DMS79 treated with DMSO at 0.1 percent for 48 hours (cell line): ENCODE results near the gene SLC46A1.
"Not testable (repeated sequence)": the region's sequence is repeated elsewhere in the genome, so short reads cannot be mapped to it uniquely, and the experiment has no call there.

Experiments used
- DNase-seq: peaks from one replicate; lab custom pipeline; 2025; lab: John Stamatoyannopoulos, UW

Gene SLC46A1

DNA sequence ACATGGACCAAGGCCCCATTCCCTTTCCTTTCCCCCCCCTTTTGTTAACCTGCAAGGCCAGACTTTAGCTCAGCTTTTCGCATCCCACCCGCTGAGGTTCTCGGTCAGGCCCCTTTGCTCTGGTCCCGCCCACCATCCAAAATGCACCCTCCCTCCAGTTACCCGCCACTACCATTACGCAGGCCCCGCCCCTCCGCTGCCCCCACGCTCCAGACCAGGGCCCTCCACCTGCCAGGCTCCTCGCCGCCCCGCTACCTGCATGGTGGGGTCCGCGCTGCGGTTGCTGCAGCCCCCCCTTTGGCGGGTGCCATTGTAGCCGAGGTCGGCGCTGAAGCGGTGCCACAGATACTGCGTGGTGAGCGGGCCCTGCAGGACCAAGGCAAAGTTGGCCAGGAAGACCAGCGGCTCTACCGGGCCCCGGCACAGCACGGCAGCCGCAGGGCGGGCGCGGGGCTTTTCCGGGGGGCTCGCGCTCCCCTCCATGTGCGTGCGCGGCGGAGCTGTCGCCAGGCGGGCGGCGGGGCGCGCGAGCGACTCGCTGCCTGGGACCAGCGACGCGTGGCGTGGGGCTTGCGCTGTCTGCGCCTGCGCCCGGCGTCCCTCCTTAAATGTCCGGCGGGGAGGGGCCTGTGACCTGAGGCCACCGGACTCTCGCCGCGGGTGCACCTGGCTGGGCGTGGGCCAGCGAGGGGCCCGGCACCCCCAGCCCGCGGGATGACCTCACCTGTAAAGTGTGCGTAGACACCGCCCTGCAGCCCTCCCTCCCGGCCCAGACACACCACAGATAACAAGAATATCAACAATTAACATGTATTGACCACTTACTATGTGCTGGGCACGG is at the start of gene SLC46A1:
Gene SLC46A1, minus strand, starts transcription at position 581 of the 841 bp plus-strand sequence. Its CDS starts 98 bp downstream, at position 483.
- peak; percentile 86 for DNase-seq

DNA sequence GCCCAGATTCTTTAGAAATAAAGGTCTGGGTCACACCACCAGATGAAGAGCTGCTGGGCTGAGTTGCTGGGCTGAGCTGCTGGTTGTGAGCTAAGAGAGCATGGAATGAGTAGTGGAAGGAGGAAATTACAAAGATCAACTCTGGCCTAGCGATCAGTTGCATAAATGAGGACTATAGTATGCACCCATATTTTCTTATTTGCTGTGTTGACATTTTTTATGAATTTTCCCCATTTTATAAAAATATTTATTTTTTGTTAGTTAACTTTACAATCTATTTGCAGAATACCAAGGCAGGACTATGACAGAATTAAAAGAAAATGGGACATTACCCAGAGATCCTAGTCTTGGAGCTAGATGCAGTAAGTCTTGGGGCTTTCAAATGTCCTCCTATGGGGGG is 43.8 kb upstream of the SLC46A1 start:
- DNase-seq, result no peak

DNA sequence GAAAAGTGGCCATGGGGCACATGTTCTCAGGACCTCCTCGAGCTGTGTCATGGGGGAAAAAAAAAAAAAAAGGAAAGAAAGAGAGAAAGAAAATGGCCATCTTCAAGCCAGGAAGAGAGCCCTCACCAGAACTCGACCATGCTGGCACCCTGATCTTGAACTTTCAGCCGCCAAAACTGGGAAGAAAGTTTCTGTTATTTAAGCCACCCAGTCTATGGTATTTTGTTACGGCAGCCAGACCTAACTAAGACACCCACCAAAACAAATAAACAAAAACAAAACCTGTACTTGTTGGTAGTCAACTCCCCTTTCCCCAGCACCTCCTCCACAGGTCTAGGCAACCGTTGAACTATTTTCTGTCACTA is 41.4 kb upstream of the SLC46A1 start:
- no peak for DNase-seq

DNA sequence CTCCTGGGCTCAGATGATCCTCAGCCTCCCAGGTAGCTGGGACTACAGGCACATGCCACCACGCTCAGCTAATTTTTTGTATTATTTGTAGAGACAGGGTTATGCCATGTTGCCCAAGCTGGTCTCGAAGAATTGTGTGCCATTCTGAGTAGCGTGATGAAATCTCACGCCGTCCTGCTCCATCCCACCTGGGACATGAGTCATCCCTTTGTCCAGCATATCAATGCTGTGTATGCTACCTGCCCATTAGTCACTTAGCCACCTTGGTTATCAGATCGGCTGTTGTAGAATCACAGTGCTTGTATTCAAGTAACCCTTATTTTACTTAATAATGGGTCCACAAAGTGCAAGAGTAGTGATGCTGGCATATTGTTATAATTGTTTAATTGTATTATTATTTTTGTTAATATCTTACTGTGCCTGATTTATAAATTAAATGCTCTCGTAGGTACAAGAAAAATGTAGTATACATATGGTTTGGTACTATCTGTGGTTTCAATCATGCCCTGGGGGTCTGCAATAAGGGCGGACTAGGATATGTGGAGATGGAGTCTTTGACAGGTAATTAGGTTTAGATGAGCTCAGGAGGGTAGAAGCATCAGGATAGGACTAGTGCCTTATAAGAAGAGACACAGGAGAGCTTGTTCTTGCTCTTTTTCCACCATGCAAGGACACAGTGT is 40.8 kb upstream of the SLC46A1 start:
- DNase-seq, result no peak

DNA sequence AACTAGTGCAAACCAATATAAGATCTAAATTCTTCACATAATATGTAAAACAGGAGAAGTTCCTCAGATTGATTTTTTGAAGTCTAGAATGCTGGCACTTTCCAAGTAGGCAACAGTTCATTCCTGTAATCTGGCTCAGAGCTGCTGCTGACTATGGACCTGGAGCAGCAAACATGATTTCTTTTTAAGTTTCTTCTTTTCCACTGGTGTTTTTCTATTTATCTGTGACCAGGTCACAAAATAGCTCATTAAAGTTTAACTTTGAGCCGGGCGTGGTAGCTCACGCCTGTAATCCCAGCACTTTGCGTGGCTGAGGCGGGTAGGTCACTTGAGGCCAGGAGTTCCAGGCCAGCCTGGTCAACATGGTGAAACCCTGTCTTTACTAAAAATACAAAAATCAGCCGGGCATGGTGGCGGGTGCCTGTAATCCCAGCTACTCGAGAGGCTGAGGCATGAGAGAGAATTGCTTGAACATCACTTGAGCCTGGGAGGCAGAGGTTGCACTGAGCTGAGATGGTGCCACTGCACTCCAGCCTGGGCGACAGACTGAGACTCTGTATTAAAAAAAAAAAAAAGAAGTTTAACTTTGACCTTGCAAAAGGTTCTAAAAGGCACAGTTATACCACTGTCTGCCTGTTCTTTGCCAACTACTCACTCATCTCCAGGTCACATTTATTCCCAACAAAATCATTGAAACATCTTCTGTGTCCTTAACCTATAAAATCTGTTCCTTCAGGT is 38.1 kb upstream of the SLC46A1 start:
- DNase-seq, result no peak

DNA sequence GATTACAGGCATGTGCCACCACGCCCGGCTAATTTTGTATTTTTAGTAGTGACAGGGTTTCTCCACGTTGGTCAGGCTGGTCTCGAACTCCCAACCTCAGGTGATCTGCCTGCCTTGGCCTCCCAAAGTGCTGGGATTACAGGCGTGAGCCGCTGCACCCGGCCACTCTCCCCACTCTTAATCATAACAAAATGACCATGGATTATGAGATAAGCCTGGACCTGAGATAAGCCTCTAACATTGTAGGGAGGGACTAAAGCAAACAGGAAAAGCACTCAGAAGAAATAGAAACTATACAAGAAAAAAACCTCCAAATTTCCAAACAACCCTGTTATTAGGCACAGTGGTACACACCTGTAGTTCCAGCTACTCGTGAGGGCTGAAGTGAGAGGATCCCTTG is 28.3 kb upstream of the SLC46A1 start:
- DNase-seq, result not testable (repeated sequence)

DNA sequence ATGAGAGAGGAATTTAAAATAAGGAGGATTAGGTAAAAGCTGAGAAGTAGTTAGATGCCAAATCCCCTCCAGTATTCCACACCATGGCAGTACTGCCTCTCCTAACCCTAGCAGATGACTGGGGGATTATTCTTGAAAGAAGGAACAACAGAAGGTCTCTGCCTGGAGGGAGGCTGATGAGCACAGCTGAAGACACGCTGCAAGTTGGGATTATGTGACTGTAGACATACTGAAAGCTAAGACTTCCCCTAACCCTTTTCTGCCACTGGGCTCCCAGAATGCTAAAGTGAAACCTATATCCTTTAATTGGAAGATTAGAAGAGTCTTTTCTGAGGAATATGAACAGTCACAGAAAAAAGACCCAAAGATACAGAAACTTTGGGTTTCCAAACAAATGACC is 27.7 kb upstream of the SLC46A1 start:
- DNase-seq, result no peak

DNA sequence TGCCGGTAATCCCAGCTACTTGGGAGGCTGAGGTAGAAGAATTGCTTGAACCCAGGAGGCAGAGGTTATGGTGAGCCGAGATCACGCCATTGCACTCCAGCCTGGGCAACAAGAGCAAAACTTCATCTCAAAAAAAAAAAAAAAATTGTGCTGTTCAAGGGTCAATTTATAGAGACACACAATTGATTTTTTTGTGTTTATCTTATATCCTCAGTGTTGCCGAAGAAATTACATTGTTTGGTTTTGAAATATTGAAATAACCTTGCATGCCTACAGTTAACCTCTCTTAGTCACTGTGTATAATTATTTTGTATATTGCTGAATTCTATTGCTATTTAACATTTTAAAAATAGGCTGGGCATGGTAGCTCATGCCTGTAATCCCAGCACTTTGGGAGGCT is 22.0 kb upstream of the SLC46A1 start:
- not testable (repeated sequence) for DNase-seq

DNA sequence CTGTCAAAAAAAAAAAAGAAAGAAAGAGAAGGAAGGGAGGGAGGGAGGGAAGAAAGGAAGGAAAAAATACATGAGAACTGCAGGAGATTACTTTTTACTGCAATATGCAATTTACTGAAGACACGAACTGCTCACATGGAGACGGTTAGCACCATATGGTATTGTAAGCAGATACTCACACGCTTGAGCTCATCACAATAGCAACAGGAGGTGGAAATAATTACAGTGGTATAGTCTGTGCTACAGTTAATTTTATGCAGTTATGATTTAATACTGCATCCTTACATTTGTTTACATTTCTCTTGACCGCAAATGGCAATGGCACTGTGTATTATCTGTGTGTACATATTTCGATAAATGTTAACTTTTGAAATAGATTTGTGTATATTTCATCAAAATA is 21.4 kb upstream of the SLC46A1 start:
- DNase-seq, result no peak

DNA sequence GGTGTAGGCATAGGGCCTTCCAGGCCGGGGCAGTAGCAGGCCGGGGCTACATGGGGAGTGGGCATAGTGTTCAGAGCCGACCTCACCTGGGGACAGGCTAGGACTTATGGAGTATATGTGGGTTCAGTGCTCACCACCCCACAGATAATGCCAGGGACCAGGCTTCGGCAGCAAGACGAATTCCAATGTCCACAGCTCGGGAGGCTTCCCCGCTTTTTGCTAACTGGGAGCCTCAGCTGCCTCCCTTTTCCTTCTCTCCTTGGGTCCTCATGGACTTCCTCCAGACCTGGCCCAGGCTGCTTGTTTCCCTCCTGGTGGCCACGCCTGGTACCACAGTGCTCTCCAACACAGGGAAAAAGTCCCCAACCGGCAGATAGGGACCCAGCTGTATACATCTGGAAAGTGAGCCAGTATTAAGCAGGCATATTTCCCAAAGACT is 20.1 kb upstream of the SLC46A1 start:
- no peak for DNase-seq

DNA sequence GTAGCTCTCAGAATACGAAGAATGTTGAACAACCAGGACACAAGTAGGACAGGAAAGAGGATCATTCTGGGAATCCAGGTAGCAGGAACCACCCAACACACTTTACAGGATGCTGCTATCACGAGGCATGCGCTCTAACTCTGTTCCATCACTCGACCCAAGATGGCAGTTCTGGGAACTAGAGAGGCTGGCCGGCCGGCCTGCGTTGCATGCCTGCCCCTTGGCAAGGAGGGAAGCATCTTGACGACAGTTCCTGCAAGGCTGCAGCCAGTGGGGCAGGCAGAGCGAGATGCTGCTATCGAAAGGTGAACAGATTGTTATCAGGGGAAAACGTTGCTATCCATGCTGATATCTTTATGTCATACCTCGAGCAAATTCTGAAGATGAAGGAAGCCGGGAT is 19.2 kb upstream of the SLC46A1 start:
- DNase-seq, result no peak

DNA sequence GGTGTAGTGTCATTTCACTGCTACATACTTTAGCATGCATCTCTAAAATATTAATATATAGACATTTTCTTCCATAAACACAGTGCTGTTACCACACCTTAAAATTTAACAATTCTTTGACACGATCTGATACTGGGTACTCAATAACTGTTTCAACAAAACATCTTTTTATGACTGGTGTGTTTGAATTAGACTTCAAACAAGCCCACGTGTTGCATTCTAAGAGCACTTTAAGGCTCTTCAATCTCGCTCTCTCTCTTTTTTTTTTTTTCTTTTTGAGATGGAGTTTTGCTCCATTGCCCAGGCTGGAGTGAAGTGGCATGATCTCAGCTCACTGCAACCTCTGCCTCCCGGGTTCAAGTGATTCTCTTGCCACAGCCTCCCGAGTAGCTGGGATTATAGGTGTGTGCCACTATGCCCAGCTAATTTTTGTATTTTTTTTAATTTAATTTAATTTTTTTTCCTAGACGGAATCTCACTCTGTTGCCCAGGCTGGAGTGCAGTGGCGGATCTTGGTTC is 15.8 kb upstream of the SLC46A1 start:
- peak; percentile 90 for DNase-seq

DNA sequence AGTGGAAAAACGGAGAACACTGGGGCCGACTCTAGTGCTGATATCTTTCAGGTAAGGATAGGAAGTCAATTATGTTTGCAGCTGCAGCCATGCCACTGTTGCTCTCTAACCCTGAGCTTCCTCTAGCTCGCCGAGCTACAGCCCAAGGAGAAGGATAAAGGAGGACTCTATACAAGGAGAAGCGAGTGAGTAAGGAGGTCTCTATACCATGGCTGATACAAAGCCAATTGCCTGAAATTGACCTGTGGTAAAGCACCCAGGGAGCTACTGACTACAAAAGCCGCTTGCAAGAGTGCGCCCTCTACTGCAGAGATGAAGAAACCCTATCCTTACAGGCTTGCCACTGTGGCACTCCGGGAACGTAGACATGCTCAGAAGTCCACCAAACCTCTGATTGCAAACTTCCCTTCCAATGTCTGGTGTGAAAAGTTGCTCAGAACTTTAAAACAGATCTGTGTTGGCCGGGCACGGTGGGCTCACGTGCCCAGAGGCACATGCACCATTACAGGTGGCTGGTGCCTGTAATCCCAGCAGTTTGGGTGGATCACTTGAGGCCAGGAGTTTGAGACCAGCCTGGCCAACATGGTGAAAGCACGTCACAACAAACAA is 10.8 kb upstream of the SLC46A1 start:
- DNase-seq, result no peak

DNA sequence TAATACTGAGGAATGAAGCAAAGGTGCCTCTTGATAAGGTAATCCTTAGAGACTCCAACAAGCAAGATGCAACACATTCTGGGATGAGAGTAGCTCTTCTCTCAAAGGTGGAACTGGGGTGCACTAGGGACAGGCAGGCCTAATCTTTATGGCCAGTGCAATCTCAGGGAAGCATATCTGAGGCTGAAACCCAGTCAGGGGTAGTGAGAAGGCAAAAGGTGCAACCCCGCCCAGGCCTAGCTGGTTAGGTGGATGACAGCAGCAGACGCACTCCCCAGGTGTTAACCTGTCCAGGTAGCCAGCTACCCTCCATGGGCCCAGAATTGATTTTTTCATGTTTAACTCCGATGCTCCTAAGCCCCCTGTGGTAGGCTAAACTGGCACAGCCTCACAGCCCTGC is 9.9 kb upstream of the SLC46A1 start:
- no peak for DNase-seq

DNA sequence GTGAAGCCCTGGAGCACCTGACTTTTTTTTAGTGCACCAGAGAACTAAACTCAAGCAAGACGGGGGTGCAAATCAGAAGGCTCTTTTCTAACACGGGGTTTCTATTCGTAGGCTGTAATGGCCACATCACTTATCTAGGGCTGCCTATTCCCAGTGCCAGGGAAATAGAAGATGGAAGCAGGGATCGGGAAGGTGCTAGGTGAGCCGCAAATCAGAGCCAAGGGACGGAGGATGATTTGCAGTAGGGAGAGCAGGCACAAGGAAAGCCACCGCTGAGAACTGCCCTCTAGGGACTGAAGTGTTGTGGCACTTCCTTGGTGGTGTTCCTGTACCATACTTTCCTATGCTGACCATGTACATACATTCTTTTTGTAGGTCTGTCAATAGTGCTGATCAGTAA is 7.8 kb upstream of the SLC46A1 start:
- no peak for DNase-seq

DNA sequence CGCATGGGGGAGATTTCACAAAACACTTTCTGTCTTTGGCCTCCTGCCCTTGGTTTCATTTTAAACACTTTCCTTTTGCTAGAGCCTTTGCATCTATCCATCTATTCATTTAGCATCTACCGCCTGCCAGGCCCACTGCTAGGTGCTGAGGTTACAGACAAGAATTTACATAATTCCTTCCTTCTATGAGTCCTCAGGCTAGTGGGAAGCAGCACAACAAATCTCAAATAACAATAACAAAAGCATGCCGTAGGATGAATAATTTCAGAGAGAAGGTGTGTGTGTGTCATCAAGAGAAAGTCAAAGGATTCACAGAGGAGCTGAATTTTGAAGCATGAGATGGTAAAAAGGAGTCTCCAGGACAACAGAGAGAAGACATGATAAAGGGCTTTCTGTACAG is 6.1 kb upstream of the SLC46A1 start:
- no peak for DNase-seq

DNA sequence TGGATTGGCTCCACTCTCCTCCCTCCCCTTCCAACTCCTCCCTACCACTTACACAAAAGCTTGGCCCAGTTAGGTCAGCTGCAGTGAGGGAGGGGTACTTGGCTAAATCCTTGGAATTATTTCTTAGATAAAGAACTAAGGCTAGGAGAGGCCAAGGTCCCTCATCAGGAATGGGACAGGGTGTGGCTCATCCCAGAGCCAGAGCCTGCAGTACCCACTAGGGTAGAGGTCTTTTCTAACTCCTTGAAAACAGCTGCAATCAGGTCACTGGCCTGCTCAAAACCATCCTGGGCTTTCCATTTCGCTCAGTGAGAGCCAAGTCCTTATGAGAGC is 1.9 kb upstream of the SLC46A1 start:
- DNase-seq, result no peak

DNA sequence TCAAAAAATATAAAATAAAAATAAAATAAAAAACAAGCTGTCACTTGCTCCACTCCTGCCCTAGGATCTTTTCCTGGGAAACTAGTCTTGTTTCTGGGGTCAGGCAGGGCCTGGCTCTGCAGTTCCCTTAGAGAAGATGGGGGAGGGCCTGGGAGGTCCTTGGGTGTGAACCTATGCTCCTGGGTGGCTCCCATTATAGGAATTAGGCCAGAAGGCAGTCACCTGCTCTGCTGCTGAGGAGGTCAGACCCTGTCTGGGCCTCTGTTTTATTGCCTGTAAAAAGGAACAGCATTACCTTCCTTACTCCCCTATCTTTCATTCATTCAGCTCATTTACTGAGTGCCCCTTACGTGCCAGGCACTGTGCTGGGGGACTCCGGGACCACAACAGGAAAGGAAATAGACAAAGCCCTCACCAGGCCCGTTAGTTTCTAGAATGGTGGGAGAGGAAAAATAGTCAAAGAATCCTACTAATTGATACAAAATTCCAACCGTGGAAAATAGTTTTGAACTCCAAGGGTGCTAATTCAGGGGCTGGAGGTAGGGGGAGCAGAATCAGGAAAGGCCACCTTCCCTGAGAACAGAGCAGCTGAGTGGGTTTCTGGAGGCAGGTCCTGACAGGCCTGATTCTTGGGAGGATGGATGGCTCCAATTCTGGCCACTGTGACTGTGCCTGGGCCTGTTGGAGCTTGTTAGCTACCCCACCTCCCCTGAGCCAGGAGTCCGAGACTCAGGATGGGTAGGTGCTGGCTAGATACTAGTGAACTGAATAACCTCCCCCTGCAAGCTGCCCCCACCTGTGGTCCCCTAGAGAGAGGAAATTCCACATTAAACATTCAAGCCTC is 1.3 kb upstream of the SLC46A1 start:
- peak; percentile 95 for DNase-seq

DNA sequence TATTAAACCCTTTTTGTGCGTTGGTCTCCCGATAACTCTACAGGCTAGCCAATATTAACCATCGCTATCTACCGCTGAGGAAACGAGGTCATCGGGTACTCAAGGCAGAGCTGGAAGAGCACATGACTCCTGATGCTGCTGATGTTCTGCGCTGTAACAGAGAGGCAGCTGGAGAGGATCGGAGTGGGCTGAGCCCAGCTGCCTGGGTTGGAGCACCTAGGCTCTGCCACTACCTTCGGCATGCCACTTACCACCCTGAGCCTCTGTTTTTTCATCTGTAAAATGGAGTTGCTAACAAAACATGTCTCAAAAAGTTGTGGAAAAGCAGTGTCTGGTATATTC is 432 bp upstream of the SLC46A1 start:
- peak; percentile 65 for DNase-seq

DNA sequence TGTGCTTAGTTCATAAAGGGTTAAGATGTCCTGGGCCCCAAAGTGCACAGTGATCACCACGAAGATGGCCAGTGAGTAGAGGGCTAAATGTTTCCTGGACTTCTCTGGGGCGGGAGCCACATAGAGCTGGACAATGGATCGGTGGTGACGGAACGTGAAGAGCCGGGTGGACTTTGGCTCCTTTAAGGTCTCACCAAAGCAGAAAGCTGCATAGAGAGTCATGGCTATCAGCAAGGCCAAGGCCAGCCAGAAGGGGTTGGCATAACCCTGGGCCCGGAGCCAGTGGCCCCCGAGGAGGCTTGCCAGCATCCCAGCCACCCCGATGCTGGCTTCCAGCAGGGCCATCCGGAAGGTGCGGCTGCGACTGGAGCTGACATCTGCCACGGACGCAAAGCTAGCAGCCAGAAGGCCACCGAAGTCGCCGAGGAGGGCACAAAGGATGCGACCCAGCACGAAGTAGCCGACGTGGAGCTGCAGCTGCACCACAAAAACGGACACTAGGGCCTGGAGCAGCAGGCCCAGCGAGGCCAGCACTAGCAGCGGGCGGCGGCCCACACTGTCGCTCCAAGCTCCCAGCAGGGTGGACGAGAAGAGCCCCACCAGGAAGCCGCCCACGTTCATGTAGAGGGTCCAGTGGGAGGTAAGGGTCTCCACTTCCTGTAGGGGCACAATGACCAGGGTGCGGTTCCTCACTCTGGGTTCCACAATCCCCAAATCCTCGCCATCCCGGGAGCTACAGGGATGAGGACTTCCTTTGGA is 1.0 kb downstream of the SLC46A1 start:
- DNase-seq, result peak; percentile 36

DNA sequence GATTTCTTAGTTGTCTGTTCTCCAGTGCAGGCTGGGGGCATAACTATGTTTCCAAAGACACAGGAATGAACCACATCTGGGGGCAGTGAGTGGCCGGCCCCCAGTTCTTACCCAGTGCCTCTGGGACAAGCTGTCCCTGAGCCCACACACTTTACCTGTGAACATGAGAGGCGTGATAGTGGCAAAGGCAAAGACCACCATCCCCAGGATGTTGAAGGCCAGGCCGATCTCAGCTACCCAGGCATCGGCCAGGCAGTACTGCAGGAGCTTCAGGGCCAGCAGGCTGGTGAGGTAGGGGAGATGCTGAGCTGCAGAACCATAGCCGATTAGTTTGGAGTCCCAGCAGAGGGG is 1.6 kb downstream of the SLC46A1 start:
- no peak for DNase-seq
